Osteocyte (in vitro differentiated cells): Measurements from ENCODE around the gene EIF4A2. TPM values are rescaled to one million over a fixed set of nuclear protein-coding genes. Genes with fewer than 3 reads are reported as not detected.
A peak's percentile ranks its signal among the peaks of the same experiment; 100 is the strongest.

Experiments
- DNase-seq: peaks from one replicate; pipeline ENCODE4 v3.0.0; 2021; ENCODE audit warnings: mixed read lengths; ENCODE audit not compliant: unreplicated experiment; ENCODE audit errors: extremely low spot score
- H3K27ac Mint-ChIP-seq: one replicate; pipeline ENCODE4 v1.8.0; 2021; ENCODE audit warnings: mild to moderate bottlenecking, mixed read lengths; ENCODE audit not compliant: unreplicated experiment
- H3K27me3 Mint-ChIP-seq: one replicate; pipeline ENCODE4 v1.8.0; 2021; ENCODE audit warnings: mixed read lengths; ENCODE audit not compliant: unreplicated experiment
- H3K36me3 Mint-ChIP-seq: one replicate; pipeline ENCODE4 v1.8.0; 2021; ENCODE audit warnings: mixed read lengths; ENCODE audit not compliant: unreplicated experiment
- H3K4me1 Mint-ChIP-seq: one replicate; pipeline ENCODE4 v1.8.0; 2021; ENCODE audit warnings: mixed read lengths; ENCODE audit not compliant: unreplicated experiment
- H3K4me3 Mint-ChIP-seq: one replicate; pipeline ENCODE4 v1.8.0; 2021; ENCODE audit warnings: mild to moderate bottlenecking, moderate library complexity, mixed read lengths; ENCODE audit not compliant: unreplicated experiment
- H3K9me3 Mint-ChIP-seq: one replicate; pipeline ENCODE4 v1.8.0; 2021; ENCODE audit warnings: mixed read lengths; ENCODE audit not compliant: unreplicated experiment
- CTCF ChIP-seq: fragments of 200-600 bp; sonication (generic); IDR thresholded peaks from 2 replicates; pipeline ENCODE4 v1.5.0; 2021; ENCODE audit warnings: antibody characterized with exemption, mild to moderate bottlenecking, moderate library complexity
- total RNA-seq: library from RNA; stranded (reverse); gene quantifications from 2 replicates; pipeline ENCODE4 v1.2.1, GENCODE V29; 2021

The EIF4A2 gene
- total RNA-seq, 1 donor from 2014 or later: 408 TPM

DNA sequence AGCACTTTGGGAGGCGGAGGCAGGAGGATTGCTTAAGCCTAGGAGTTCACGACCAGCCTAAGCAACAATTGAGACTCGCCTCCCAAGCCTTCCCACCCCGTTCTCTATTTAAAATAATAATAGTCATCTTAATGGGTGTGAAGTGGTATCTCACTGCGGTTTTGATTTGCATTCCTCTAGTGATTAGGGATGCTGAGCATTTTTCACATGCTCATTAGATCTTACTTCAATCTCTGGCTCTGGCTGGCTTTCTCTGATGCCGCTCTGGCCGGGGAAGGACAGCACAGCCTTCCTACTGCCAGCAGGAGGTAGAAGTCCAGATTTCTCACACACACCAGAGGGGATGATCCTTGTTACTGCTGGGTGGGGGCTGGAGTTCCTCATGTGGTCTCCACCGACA is 7.4 kb upstream of the EIF4A2 start:
- Mint-ChIP-seq H3K4me1 (peaks cover 17% of the 10 kb centered on the region), H3K27ac (no peak overlapping the region), H3K4me3 (no peak overlapping the region), H3K36me3 (no peaks in the 10 kb centered on the region), H3K27me3 (no peaks in the 10 kb centered on the region), H3K9me3 (no peaks in the 10 kb centered on the region)
- no peak for DNase-seq
- TF ChIP-seq CTCF: no peak

GRCh38 chr3:186779204-186779603 is 4.2 kb upstream of the EIF4A2 start:
- Mint-ChIP-seq H3K27me3 (no peaks in the 10 kb centered on the region), H3K4me1 (peaks cover 9% of the 10 kb centered on the region), H3K27ac (no peak overlapping the region)

DNA sequence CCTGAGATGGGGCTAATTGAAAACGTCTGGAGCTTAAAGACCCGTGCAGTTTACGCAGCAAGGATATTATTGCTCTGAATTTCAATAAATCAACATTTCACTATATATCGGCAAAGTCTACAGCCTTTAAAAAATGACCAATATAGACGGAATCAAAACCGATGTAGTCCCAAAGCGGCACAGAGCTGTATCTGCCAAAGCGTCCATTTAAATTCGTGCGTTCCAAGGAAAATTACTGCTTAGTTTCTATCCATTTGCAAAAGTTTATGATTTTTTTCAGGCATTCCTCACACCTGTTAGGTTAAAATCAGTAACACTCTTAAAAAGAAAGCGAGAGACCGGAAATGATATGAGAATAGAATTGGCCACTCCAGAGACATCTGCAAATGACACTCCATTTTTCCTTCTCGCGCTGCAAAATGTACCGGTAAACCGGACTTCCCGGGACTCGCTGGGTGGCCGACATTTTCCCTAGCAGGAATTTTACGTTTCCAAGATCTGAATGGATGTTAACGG is 777 bp upstream of the EIF4A2 start:
- Mint-ChIP-seq H3K27me3 (no peaks in the 10 kb centered on the region), H3K27ac (peak overlapping the region; percentile 100), H3K9me3 (no peaks in the 10 kb centered on the region), H3K36me3 (peaks cover 35% of the 10 kb centered on the region), H3K4me3 (peak overlapping the region; percentile 96), H3K4me1 (peaks cover 40% of the 10 kb centered on the region)
- no peak for TF ChIP-seq CTCF
- DNase-seq: no peak

More at GRCh38 chr3:186779204-186779603, 4.2 kb upstream of the EIF4A2 start:
- no peak for TF ChIP-seq CTCF
- H3K36me3 Mint-ChIP-seq: peaks cover 5% of the 10 kb centered on the region
- DNase-seq: no peak
- H3K9me3 Mint-ChIP-seq: no peaks in the 10 kb centered on the region
- no peak overlapping the region for H3K4me3 Mint-ChIP-seq

DNA sequence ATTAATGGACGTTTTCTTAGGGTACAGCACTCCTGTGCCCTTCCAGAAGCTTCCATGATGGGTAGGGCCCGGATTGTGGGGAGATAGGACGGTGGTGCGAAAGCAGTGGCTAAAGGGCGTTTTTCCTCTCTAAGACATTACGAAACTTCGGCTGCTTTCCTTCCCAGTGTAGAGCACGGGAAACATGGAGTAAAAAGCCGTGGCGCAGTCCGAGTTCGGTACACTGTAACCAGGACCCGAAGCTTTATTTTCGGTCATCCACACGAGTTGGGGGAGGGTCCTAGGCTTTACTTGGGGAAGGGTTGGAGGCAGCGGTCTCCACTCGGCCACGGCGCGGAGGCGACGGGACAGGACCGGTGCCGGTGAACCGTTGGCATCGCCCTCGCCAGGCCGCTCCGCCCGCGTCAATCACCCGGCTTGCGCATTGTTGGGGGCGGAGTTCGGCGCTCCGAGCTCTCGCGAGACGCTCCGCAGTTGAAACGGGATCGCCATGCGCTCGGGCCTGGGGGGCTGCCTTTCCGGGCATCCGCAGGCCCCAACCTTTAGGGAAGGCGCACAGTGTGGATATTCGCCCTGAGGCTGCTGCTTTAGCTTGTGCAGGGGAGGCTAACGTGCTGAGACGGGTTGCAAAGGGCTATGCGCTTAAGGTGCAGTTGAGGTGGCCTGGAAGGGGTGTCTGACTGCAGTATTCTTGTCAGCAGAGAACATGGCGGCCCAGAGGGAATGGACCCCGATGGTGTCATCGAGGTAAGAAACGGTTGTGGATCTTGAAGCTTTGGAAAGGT is 546 bp downstream of the EIF4A2 start:
- H3K9me3 Mint-ChIP-seq: no peaks in the 10 kb centered on the region
- DNase-seq: peak; percentile 95
- peaks cover 48% of the 10 kb centered on the region for H3K36me3 Mint-ChIP-seq

More for the DNA sequence above, 546 bp downstream of the EIF4A2 start:
- TF ChIP-seq CTCF: no peak
- H3K27me3 Mint-ChIP-seq: no peaks in the 10 kb centered on the region
- H3K4me1 Mint-ChIP-seq: peaks cover 53% of the 10 kb centered on the region
- peak overlapping the region; percentile 100 for H3K27ac Mint-ChIP-seq
- peak overlapping the region; percentile 96 for H3K4me3 Mint-ChIP-seq
